WI38 (cell line): Measurements from ENCODE around the gene PCED1B.

Experiments used
- H3K4me3 ChIP-seq: 2 replicates; pipeline ENCODE4 v1.5.1; 2011; ENCODE audit warnings: low read depth, mild to moderate bottlenecking, control low read depth, low read length
- CTCF ChIP-seq: IDR thresholded peaks from 2 replicates; pipeline ENCODE4 v1.5.1; 2012; ENCODE audit warnings: low read depth, mild to moderate bottlenecking, control low read depth, low read length

Gene PCED1B

GRCh38 chr12:47078086-47078395, 1.4 kb upstream of the PCED1B start:
- peak overlapping the region; percentile 76; the same call in 1 of the 2 replicates for H3K4me3 ChIP-seq
- no peak for TF ChIP-seq CTCF

GRCh38 chr12:47078733-47079467, 521 bp upstream of the PCED1B start:
- peak overlapping the region; percentile 76 for H3K4me3 ChIP-seq
- TF ChIP-seq CTCF: no peak

GRCh38 chr12:47079981-47080724, 732 bp downstream of the PCED1B start:
- H3K4me3 ChIP-seq: peak overlapping the region; percentile 76
- no peak for TF ChIP-seq CTCF

- peak overlapping the region; percentile 76 for H3K4me3 ChIP-seq
- no peak for TF ChIP-seq CTCF
These were observed 1.5 kb downstream of the PCED1B start for GRCh38 chr12:47080725-47081502.

- no peak overlapping the region for H3K4me3 ChIP-seq
- no peak for TF ChIP-seq CTCF
These were observed 2.9 kb downstream of the PCED1B start for GRCh38 chr12:47082283-47082682.

- TF ChIP-seq CTCF: no peak
- H3K4me3 ChIP-seq: no peak overlapping the region
These were observed 3.6 kb downstream of the PCED1B start for GRCh38 chr12:47082796-47083621.
